HCT116 (cell line): ENCODE results near the gene DNM3. TPM values are rescaled to one million over a fixed set of nuclear protein-coding genes. Genes with fewer than 3 reads are reported as not detected.

ENCODE experiments used
- ATAC-seq: fragments of 200-7000 bp; cut with Tn5 transposase; 2 replicates; pipeline ENCODE4 v1.9.1; 2020; ENCODE audit warnings: mild to moderate bottlenecking, moderate library complexity
- BruUV-seq: library from RNA; stranded (reverse); fragments of 400-500 nt; replicated peaks from 2 replicates; lab custom pipeline; 2021; lab: Mats Ljungman, UMichigan
- CTCF ChIA-PET: fragments of 300-600 bp; sonication (Branson Sonifier 250); formaldehyde crosslinking; loops from one replicate; lab custom pipeline; 2021; ENCODE audit warnings: antibody characterized with exemption; lab: Charles Lee
- POLR2A ChIA-PET: fragments of 300-600, 350-600 bp; sonication (Branson Sonifier 250); formaldehyde crosslinking; loops from one replicate; lab custom pipeline; 2021; ENCODE audit warnings: antibody characterized with exemption; lab: Charles Lee
- RAD21 ChIA-PET, 2 experiments: fragments of 300-600 bp; sonication (Branson Sonifier 250); formaldehyde crosslinking; loops; one replicate each; lab custom pipeline; 2023; ENCODE audit warnings: low total read pairs in 2 of 2; ENCODE audit not compliant: uncharacterized antibody in 2 of 2, unreplicated experiment in 2 of 2, low non-redundant PET in 1 of 2; lab: Charles Lee
- DNase-seq: peaks from one replicate; pipeline ENCODE4 v3.0.0-alpha.2; 2010; ENCODE audit warnings: low read depth, low spot score
- H2AFZ ChIP-seq: fragments of 200-600 bp; shearing (Covaris generic), sonication (generic); 2 replicates; pipeline ENCODE4 v1.6.1; 2017; ENCODE audit warnings: low read depth, mixed run types, mixed read lengths, antibody characterized with exemption, low read length; ENCODE audit not compliant: poor library complexity, severe bottlenecking
- H3K27ac ChIP-seq: 2 replicates; pipeline ENCODE4 v1.5.1; 2012; ENCODE audit warnings: low read depth, low read length
- H3K27me3 ChIP-seq: fragments of 200-600 bp; sonication (generic); 2 replicates; pipeline ENCODE4 v1.6.1; 2016; ENCODE audit warnings: mixed run types, low read length, mixed read lengths; ENCODE audit not compliant: insufficient read depth
- H3K36me3 ChIP-seq, 2 experiments: fragments of 200-500 bp in 1 of 2; fragments of 200-600 bp in 1 of 2; sonication (Bioruptor generic) in 1 of 2; sonication (generic) in 1 of 2; 2 replicates each; pipeline versions ENCODE4 v1.5.1 to v1.6.1; 2014 to 2016; ENCODE audit warnings: low read length in 2 of 2, inconsistent platforms in 1 of 2, mixed read lengths in 1 of 2, mixed run types in 1 of 2; ENCODE audit not compliant: insufficient read depth in 2 of 2, control insufficient read depth in 1 of 2
- H3K4me1 ChIP-seq, 2 experiments: fragments of 200-600 bp in 1 of 2; sonication (generic) in 1 of 2; 2 replicates each; pipeline versions ENCODE4 v1.5.1 to v1.6.1; 2012 to 2017; ENCODE audit warnings: low read length in 2 of 2, inconsistent platforms in 1 of 2, mild to moderate bottlenecking in 1 of 2, mixed read lengths in 1 of 2, mixed run types in 1 of 2, moderate library complexity in 1 of 2; ENCODE audit not compliant: insufficient read depth in 2 of 2, control insufficient read depth in 1 of 2
- H3K4me2 ChIP-seq: fragments of 200-600 bp; sonication (generic); 2 replicates; pipeline ENCODE4 v1.6.1; 2017; ENCODE audit warnings: mixed run types, low read length, mixed read lengths
- H3K4me3 ChIP-seq, 2 experiments: fragments of 200-600 bp in 1 of 2; sonication (generic) in 1 of 2; replicated peaks in 1 of 2; 2 replicates each; pipeline ENCODE4 v1.5.1; 2011 to 2016; ENCODE audit warnings: low read length in 2 of 2, control low read depth in 1 of 2, low read depth in 1 of 2, mild to moderate bottlenecking in 1 of 2, mixed read lengths in 1 of 2, mixed run types in 1 of 2
- H3K79me2 ChIP-seq: fragments of 200-600 bp; sonication (generic); 2 replicates; pipeline ENCODE4 v1.6.1; 2017; ENCODE audit warnings: mild to moderate bottlenecking, mixed run types, low read length, moderate library complexity, mixed read lengths; ENCODE audit not compliant: insufficient read depth
- H3K9ac ChIP-seq: fragments of 200-600 bp; sonication (generic); 2 replicates; pipeline ENCODE4 v1.6.1; 2016; ENCODE audit warnings: low read length, mixed read lengths
- H3K9me2 ChIP-seq: fragments of 200-600 bp; sonication (generic), shearing (Covaris generic); 2 replicates; pipeline ENCODE4 v1.6.1; 2017; ENCODE audit warnings: mixed run types, mild to moderate bottlenecking, moderate library complexity; ENCODE audit not compliant: insufficient read depth
- H3K9me3 ChIP-seq, 2 experiments: fragments of 200-500 bp in 1 of 2; fragments of 200-600 bp in 1 of 2; sonication (Bioruptor generic) in 1 of 2; sonication (generic) in 1 of 2; 2 replicates each; pipeline ENCODE4 v1.6.1; 2014 to 2017; ENCODE audit warnings: low read length in 2 of 2, mixed read lengths in 2 of 2, inconsistent platforms in 1 of 2, low read depth in 1 of 2, mild to moderate bottlenecking in 1 of 2, mixed run types in 1 of 2, moderate library complexity in 1 of 2; ENCODE audit not compliant: control insufficient read depth in 1 of 2, insufficient read depth in 1 of 2
- H4K20me1 ChIP-seq: fragments of 200-600 bp; sonication (generic), shearing (Covaris generic); 2 replicates; pipeline ENCODE4 v1.6.1; 2017; ENCODE audit warnings: mixed run types, mild to moderate bottlenecking, moderate library complexity; ENCODE audit not compliant: insufficient read depth
- EGR1 ChIP-seq: IDR thresholded peaks from 2 replicates; pipeline ENCODE4 v1.6.1; 2012; ENCODE audit warnings: low read depth
- FOSL1 ChIP-seq: IDR thresholded peaks from 2 replicates; pipeline ENCODE4 v1.6.1; 2012; ENCODE audit warnings: low read depth
- JUND ChIP-seq: IDR thresholded peaks from 2 replicates; pipeline ENCODE4 v1.6.1; 2012
- POLR2AphosphoS5 ChIP-seq: IDR thresholded peaks from 2 replicates; pipeline ENCODE4 v1.6.1; 2011; ENCODE audit warnings: mild to moderate bottlenecking, low read depth, low read length, moderate library complexity
- RAD21 ChIP-seq: IDR thresholded peaks from 2 replicates; pipeline ENCODE4 v1.6.1; 2012; ENCODE audit warnings: low read depth, mild to moderate bottlenecking
- SIN3A ChIP-seq: IDR thresholded peaks from 2 replicates; pipeline ENCODE4 v1.6.1; 2012; ENCODE audit warnings: low read depth
- SP1 ChIP-seq: IDR thresholded peaks from 2 replicates; pipeline ENCODE4 v1.6.1; 2012; ENCODE audit warnings: low read depth
- YY1 ChIP-seq: IDR thresholded peaks from 2 replicates; pipeline ENCODE4 v1.6.1; 2011; ENCODE audit warnings: low read length, low read depth, moderate library complexity, mild to moderate bottlenecking; ENCODE audit not compliant: insufficient replicate concordance; ENCODE audit errors: extremely low read depth
- ZFX ChIP-seq: fragments of 450-650 bp; IDR thresholded peaks from 2 replicates; pipeline ENCODE4 v1.6.1; 2017
- intact Hi-C: fragments of 100-400 bp; cut with micrococcal nuclease; formaldehyde crosslinking; loops from 2 replicates; pipeline ENCODE4 v1.10.0; 2022
- total RNA-seq: library from RNA; stranded (reverse); gene quantifications from one replicate; pipeline ENCODE4 v1.2.1, GENCODE V29; 2021; ENCODE audit not compliant: unreplicated experiment
- TF ChIP-seq, protein P1 (sequence below), 3 experiments: fragments of 200-600 bp in 1 of 3; sonication (generic) in 1 of 3; IDR thresholded peaks in 2 of 3; conservative IDR thresholded peaks in 1 of 3; 2 replicates each; pipeline ENCODE4 v1.5.1; 2012 to 2017; ENCODE audit warnings: low read depth in 2 of 3, low read length in 2 of 3, antibody characterized with exemption in 1 of 3, borderline replicate concordance in 1 of 3, control low read depth in 1 of 3, mild to moderate bottlenecking in 1 of 3, mixed read lengths in 1 of 3, mixed run types in 1 of 3, moderate library complexity in 1 of 3; ENCODE audit not compliant: insufficient read depth in 1 of 3
- TF ChIP-seq, protein P2 (sequence below): IDR thresholded peaks from 2 replicates; pipeline ENCODE4 v1.6.1; 2011; ENCODE audit warnings: mild to moderate bottlenecking, low read length, moderate library complexity; ENCODE audit not compliant: insufficient replicate concordance; ENCODE audit errors: extremely low read depth
- TF ChIP-seq, protein P3 (sequence below): IDR thresholded peaks from 2 replicates; pipeline ENCODE4 v1.6.1; 2012

Gene DNM3
- total RNA-seq, 1 experiment from 2014 or later, result 3.1 TPM

DNA sequence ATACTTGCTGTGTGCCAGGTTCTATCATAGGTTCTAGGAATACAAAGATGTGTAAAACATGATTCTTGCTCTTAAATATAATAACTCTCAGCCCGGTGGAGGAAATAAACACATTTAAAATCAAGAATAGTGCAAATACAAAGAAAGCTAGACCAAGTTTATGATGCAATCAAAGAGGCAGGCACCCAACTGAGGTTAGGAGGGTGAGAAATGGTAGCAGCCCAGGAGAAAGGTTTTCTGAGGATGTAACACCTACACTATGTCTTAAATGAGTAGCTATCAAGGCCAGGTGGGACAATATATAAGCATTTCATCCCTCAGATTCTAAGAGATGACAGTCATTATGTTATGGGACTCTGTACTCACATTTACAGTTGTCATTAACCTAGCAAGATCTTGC lies 612.3 kb downstream of the DNM3 start:
- peaks cover 0 to 20% of the 10 kb centered on the region in 2 experiments; a peak in 2 of 4 replicates for H3K4me1 ChIP-seq
- H3K27me3 ChIP-seq, result no peaks in the 10 kb centered on the region
- H3K9me2 ChIP-seq, result no peaks in the 10 kb centered on the region
- H3K36me3 ChIP-seq, result no peaks in the 10 kb centered on the region
- no peaks in the 10 kb centered on the region for H3K9me3 ChIP-seq
- H3K9ac ChIP-seq, result no peak overlapping the region
- no peak overlapping the region for H3K4me2 ChIP-seq
- no TSS peak for BruUV-seq
- H3K79me2 ChIP-seq, result no peaks in the 10 kb centered on the region
- no peak for TF ChIP-seq RAD21
- TF ChIP-seq, protein P1, sequence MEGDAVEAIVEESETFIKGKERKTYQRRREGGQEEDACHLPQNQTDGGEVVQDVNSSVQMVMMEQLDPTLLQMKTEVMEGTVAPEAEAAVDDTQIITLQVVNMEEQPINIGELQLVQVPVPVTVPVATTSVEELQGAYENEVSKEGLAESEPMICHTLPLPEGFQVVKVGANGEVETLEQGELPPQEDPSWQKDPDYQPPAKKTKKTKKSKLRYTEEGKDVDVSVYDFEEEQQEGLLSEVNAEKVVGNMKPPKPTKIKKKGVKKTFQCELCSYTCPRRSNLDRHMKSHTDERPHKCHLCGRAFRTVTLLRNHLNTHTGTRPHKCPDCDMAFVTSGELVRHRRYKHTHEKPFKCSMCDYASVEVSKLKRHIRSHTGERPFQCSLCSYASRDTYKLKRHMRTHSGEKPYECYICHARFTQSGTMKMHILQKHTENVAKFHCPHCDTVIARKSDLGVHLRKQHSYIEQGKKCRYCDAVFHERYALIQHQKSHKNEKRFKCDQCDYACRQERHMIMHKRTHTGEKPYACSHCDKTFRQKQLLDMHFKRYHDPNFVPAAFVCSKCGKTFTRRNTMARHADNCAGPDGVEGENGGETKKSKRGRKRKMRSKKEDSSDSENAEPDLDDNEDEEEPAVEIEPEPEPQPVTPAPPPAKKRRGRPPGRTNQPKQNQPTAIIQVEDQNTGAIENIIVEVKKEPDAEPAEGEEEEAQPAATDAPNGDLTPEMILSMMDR (IDR thresholded peaks at IDR 0.05 in 2 of 3, conservative IDR thresholded peaks at IDR 0.05 in 1 of 3; ENCODE audit: borderline replicate concordance in 1 of 3, insufficient read depth in 1 of 3, low read depth in 2 of 3, low read length in 2 of 3), result no peak
- TF ChIP-seq, protein P2, sequence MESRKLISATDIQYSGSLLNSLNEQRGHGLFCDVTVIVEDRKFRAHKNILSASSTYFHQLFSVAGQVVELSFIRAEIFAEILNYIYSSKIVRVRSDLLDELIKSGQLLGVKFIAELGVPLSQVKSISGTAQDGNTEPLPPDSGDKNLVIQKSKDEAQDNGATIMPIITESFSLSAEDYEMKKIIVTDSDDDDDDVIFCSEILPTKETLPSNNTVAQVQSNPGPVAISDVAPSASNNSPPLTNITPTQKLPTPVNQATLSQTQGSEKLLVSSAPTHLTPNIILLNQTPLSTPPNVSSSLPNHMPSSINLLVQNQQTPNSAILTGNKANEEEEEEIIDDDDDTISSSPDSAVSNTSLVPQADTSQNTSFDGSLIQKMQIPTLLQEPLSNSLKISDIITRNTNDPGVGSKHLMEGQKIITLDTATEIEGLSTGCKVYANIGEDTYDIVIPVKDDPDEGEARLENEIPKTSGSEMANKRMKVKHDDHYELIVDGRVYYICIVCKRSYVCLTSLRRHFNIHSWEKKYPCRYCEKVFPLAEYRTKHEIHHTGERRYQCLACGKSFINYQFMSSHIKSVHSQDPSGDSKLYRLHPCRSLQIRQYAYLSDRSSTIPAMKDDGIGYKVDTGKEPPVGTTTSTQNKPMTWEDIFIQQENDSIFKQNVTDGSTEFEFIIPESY, result no peak
- TF ChIP-seq YY1, result no peak
- no peak for TF ChIP-seq ZFX
- no peak for TF ChIP-seq SIN3A
- no peak for TF ChIP-seq FOSL1
- TF ChIP-seq JUND, result no peak
- no peak for TF ChIP-seq SP1
- TF ChIP-seq, protein P3, sequence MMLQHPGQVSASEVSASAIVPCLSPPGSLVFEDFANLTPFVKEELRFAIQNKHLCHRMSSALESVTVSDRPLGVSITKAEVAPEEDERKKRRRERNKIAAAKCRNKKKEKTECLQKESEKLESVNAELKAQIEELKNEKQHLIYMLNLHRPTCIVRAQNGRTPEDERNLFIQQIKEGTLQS, result no peak
- TF ChIP-seq EGR1, result no peak
- no peak for TF ChIP-seq POLR2AphosphoS5
- no peak overlapping the region for H3K27ac ChIP-seq
- intact Hi-C loops, result no loop called here
- no peak for DNase-seq
- H4K20me1 ChIP-seq, result no peaks in the 10 kb centered on the region
- RAD21 ChIA-PET, result no interaction called here
- CTCF ChIA-PET, result no interaction called here
- POLR2A ChIA-PET, result no interaction called here
- ATAC-seq, result no peak
- no peak overlapping the region for H3K4me3 ChIP-seq
- H2AFZ ChIP-seq, result no peak overlapping the region
